ENCODE data around the gene CYP2U1. TPM values are rescaled to one million over a fixed set of nuclear protein-coding genes. Genes with fewer than 3 reads are reported as not detected.

CYP2U1 gene
- total and polyA plus RNA-seq, 2 of the 8 experiments (the other 6 are each of a cell fraction or from before 2014, with no cell fraction given): 3.1 to 5.0 TPM

DNA sequence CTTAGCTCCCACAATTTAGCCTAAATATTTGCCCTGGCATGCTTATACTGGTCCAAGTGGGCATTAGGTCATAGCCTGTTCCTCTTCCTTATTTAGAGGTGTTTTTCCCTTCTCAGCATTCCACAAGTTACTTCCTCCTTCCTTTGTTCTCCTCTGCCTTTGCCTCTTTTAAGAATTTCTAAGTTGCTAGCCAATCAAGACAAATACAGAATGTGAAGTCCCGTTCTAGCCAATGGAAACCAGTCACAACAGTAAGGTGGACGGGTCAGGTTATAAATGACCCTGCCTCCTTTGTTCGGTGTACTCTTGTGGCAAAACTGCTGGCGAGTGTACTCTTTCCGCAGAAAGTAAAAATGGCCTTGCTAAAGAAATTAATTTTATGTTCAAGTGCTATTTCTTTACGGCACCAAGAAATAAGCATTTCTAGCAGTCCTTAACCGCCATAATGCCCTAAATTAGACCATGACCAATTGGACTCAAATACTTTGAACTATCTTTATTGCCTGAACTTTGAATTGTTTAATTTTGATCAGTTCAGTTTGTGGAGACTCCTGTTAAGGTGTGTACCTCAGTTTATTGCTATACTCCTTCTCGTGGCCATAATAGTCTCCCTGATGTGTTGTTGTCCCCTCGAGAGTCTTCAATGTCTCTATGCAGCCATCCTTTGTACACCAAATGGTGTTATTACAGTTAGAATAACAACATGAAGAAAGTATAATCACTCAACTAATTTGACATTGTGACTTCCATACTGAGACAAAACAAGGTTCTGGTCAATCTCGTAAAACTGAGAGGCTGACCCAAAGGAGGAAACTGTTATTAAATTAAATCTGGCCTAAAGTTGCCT, 56.8 kb downstream of the CYP2U1 start:
- Histone ChIP-seq H3K27ac (ENCODE audit: low read depth, low read length) (no peak overlapping the region), H4K5ac (ENCODE audit: insufficient read length, low read depth, low read length) (no peak overlapping the region), H2BK20ac (ENCODE audit: low read length) (no peak overlapping the region), H3K23ac (ENCODE audit: insufficient read length) (no peak overlapping the region), H3K9me3 (ENCODE audit: insufficient read depth in 2 of 2, low read depth in 1 of 2, low read length in 1 of 2) (no peaks in the 10 kb centered on the region), H3K14ac (ENCODE audit: insufficient read length) (no peak overlapping the region), H3K9ac (replicated peaks in 1 of 4; ENCODE audit: extremely low read depth in 1 of 4, low read depth in 3 of 4, low read length in 3 of 4) (no peak overlapping the region), H2BK15ac (ENCODE audit: low read length) (no peak overlapping the region), H4K8ac (ENCODE audit: extremely low read depth, insufficient read depth, low read length) (no peak overlapping the region), H3K56ac (replicated peaks; ENCODE audit: insufficient read length, low read depth, low read length) (no peak overlapping the region), H3K4me3 (ENCODE audit: extremely low read depth in 1 of 4, insufficient read depth in 2 of 4, low read depth in 3 of 4, low read length in 4 of 4) (no peak overlapping the region), H3K79me2 (ENCODE audit: control insufficient read depth in 1 of 2, insufficient read depth in 2 of 2, low read length in 2 of 2) (peaks cover 0 to 24% of the 10 kb centered on the region in 2 experiments; a peak in 3 of 4 replicates), H3K36me3 (ENCODE audit: control insufficient read depth in 2 of 4, insufficient read depth in 4 of 4, low read length in 3 of 4) (no peaks in the 10 kb centered on the region), H3K27me3 (replicated peaks in 1 of 4; ENCODE audit: control insufficient read depth in 3 of 4, extremely low read depth in 1 of 4, insufficient read depth in 3 of 4, low read length in 3 of 4) (no peaks in the 10 kb centered on the region; a peak in 1 of 7 replicates), H2AFZ (ENCODE audit: low read length) (no peak overlapping the region), H2BK120ac (replicated peaks; ENCODE audit: low read depth, low read length) (no peak overlapping the region), H2BK5ac (ENCODE audit: low read depth, low read length) (no peak overlapping the region), H2BK12ac (ENCODE audit: low read depth, low read length) (no peak overlapping the region), H3K4me1 (replicated peaks in 1 of 4; ENCODE audit: control insufficient read depth in 3 of 4, insufficient read depth in 4 of 4, low read length in 3 of 4) (peaks cover 0 to 3% (median 0%) of the 10 kb centered on the region in 4 experiments; a peak in 2 of 7 replicates), H4K91ac (replicated peaks; ENCODE audit: insufficient read length, low read length) (no peak overlapping the region), H2AK5ac (ENCODE audit: low read depth, low read length) (no peak overlapping the region), H3K23me2 (ENCODE audit: low read depth, low read length) (peaks cover 8% of the 10 kb centered on the region; the same call in 1 of the 2 replicates), H3K4ac (replicated peaks; ENCODE audit: insufficient read length, low read depth, low read length) (no peak overlapping the region), H4K20me1 (replicated peaks in 1 of 2; ENCODE audit: control insufficient read depth in 1 of 2, insufficient read depth in 2 of 2, low read length in 2 of 2) (peaks cover 0 to 8% of the 10 kb centered on the region in 2 experiments), H3K4me2 (ENCODE audit: insufficient read depth in 1 of 2, low read depth in 2 of 2, low read length in 2 of 2) (no peak overlapping the region; a peak in 1 of 4 replicates), H3K79me1 (ENCODE audit: low read depth, low read length) (no peaks in the 10 kb centered on the region), H3K18ac (ENCODE audit: extremely low read depth, low read length) (no peak overlapping the region)
- POLR2A ChIA-PET (ENCODE audit: partially characterized antibody): no interaction called here
- no peak for DNase-seq (ENCODE audit: low read depth in 1 of 2, low spot score in 2 of 2)
- CTCF ChIA-PET (ENCODE audit: partially characterized antibody): no interaction called here
- FAIRE-seq: no peak
- 91% methylated on average over 10 of the region's 10 CpGs; no CpG with 5 or more reads in 1 of the 2 experiments for WGBS, 2 experiments (ENCODE audit: extremely low coverage in 1 of 2, insufficient coverage in 1 of 2, insufficient read length in 1 of 2, insufficient replicate concordance in 2 of 2, low coverage in 1 of 2, low lambda C conversion rate in 2 of 2, missing lambda C conversion rate in 1 of 2)
- TF ChIP-seq BRCA1 (IDR thresholded peaks at IDR 0.05; ENCODE audit: low read depth, low read length) (no peak), TBP (IDR thresholded peaks at IDR 0.05; ENCODE audit: low read depth, low read length) (peak; percentile 38; the same call in 1 of the 2 replicates), CHD2 (IDR thresholded peaks at IDR 0.05; ENCODE audit: low read length) (no peak), TAF7 (optimal IDR thresholded peaks at IDR 0.05; ENCODE audit: borderline replicate concordance, low read depth, low read length) (no peak), RAD21 (IDR thresholded peaks at IDR 0.05 in 1 of 2, conservative IDR thresholded peaks at IDR 0.05 in 1 of 2; ENCODE audit: low read depth in 2 of 2, low read length in 2 of 2) (no peak), TAF1 (IDR thresholded peaks at IDR 0.05; ENCODE audit: low read depth, low read length) (no peak), ZNF274 (IDR thresholded peaks at IDR 0.05; ENCODE audit: borderline replicate concordance, extremely low read depth, low read length) (no peak), SUZ12 (IDR thresholded peaks at IDR 0.05; ENCODE audit: low read length) (no peak)

All from H1 (cell line).